ENCODE data around the gene MCAT.

Gene MCAT

GRCh38 chr22:43171607-43172006 lies 28.4 kb upstream of the MCAT start:
- DNase-seq, result no peak

GRCh38 chr22:43171019-43171491 lies 27.9 kb upstream of the MCAT start:
- no peak for DNase-seq

- no peak for DNase-seq
Measured at GRCh38 chr22:43170131-43170480, 26.9 kb upstream of the MCAT start.

GRCh38 chr22:43169310-43170130 lies 26.3 kb upstream of the MCAT start:
- no peak for DNase-seq

GRCh38 chr22:43168471-43169309 lies 25.5 kb upstream of the MCAT start:
- no peak for DNase-seq

- no peak for DNase-seq
Measured at GRCh38 chr22:43167001-43167589, 23.9 kb upstream of the MCAT start.

- DNase-seq, result no peak
Measured at GRCh38 chr22:43166132-43166930, 23.1 kb upstream of the MCAT start.

GRCh38 chr22:43164636-43165035 lies 21.4 kb upstream of the MCAT start:
- no peak for DNase-seq

GRCh38 chr22:43163241-43163795 lies 20.1 kb upstream of the MCAT start:
- no peak for DNase-seq

GRCh38 chr22:43162412-43163150 lies 19.4 kb upstream of the MCAT start:
- no peak for DNase-seq

- DNase-seq, result no peak
Measured at GRCh38 chr22:43160497-43161126, 17.4 kb upstream of the MCAT start.

- DNase-seq, result no peak
Measured at GRCh38 chr22:43159484-43160178, 16.4 kb upstream of the MCAT start.

- DNase-seq, result no peak
Measured at GRCh38 chr22:43158778-43159483, 15.7 kb upstream of the MCAT start.

GRCh38 chr22:43157874-43158546 lies 14.8 kb upstream of the MCAT start:
- no peak for DNase-seq

- DNase-seq, result no peak
Measured at GRCh38 chr22:43156413-43156812, 13.2 kb upstream of the MCAT start.

GRCh38 chr22:43155789-43156188 lies 12.6 kb upstream of the MCAT start:
- DNase-seq, result no peak

- DNase-seq, result no peak
Measured at GRCh38 chr22:43154887-43155536, 11.8 kb upstream of the MCAT start.

GRCh38 chr22:43153899-43154298 lies 10.7 kb upstream of the MCAT start:
- DNase-seq, result no peak
